CD4-positive, alpha-beta T cell treated with Interleukin-17A for 1 hour (primary cell): ENCODE data around the gene TRAPPC11.
A peak's percentile ranks its signal among the peaks of the same experiment; 100 is the strongest.

Source experiments
- DNase-seq: peaks from one replicate; pipeline ENCODE4 v3.0.0-alpha.2; 2020

The TRAPPC11 gene

DNA sequence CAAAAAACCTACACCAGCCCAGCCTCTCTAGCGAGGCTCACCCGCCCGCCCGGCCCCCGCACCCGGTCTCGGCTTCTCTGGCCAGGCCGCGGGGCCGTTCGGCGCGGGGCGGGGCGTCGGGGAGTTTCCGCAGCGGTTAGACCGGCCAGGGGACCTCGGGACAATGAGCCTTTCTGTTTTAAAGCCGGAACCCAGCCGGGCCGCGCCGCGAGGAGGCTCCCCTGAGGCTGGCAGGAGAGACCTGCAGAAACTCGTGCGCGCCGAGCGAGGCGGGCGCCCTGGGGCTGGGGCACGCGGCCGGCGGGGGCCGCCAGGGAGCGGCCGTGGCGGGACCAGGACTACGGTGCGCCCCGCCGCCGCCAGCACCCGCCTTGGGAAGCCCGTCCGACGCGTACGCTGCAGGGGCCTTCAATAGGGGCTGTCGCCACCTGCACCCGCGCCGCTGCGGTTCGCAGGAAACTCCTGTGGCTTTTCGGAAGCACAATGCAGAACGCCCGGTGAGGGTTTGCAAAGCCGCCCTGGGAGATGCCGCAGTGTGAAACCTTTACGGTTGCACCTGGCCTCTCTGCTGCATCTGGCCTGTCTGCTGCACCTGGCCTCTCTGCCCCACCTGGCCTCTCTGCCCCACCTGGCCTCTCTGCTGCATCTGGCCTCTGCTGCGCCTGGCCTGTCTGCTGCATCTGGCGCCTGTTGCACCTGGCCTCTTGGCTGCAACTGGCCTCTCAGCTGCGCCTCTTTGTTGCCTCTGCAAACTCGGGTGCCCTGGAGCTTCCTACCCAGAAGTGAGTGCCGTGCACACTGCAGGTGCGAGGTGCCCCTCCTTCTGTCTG is 63.9 kb downstream of the TRAPPC11 start:
- DNase-seq = peak; percentile 38

DNA sequence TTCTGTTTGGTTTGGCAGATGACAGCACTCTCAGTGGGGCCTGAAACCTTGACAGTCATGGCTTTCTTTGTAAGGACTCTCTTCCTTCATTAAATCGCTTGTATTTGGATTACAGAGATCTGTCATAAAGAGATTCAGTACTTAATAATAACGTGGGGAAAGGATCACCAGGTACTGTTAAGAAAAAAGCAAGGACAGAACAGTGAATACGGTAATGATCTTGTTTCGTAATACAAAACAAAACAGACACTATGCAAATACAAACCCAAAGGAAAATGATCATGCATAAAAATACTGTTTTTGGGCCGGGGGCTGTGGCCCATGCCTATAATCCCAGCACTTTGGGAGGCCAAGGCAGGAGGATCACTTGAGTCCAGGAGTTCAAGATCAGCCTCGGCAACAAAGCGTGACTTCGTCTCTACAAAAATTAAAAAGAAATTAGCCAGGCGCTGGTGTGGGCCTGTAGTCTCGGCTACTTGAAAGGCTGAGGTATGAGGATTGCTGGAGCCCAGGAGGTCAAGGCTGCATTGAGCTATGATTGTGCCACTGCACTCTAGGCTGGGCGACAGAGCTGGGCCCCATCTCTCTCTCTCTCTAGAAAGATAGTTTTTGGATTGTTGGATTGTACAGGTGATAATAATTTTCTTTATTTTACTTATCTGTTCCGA is 64.6 kb downstream of the TRAPPC11 start:
- DNase-seq = no peak

DNA sequence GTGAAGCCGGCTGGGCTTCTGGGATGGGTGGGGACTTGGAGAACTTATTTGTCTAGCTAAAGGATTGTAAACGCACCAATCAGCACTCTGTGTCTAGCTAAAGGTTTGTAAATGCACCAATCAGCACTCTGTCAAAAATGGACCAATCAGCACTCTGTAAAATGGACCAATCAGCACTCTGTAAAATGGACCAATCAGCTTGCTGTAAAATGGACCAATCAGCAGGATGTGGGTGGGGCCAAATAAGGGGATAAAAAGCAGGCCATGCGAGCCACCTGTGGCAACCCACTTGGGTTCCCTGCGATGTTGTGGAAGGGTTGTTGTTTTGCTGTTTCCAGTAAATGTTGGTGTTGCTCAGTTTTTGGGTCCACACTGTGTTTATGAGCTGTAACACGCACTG is 66.5 kb downstream of the TRAPPC11 start:
- peak; percentile 14 for DNase-seq

DNA sequence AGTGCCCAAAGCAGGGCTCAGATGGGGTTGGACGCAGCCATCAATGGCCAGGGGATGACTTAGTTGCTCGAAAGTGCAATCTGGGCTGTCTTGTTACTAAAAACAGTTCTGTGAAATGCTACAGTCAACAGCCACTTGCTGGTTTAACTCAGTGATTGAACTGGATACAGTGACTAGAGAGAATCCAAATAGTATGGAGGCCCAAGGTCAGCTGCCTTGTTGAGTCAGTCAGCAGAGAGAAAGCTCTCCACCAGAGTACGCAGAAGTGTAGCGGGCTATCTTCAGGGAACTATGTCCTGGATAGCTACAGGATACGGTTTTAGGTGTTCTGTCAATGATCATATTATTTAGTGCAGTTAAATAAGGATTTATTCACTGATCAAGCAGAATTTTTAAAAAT is 68.4 kb downstream of the TRAPPC11 start:
- no peak for DNase-seq

DNA sequence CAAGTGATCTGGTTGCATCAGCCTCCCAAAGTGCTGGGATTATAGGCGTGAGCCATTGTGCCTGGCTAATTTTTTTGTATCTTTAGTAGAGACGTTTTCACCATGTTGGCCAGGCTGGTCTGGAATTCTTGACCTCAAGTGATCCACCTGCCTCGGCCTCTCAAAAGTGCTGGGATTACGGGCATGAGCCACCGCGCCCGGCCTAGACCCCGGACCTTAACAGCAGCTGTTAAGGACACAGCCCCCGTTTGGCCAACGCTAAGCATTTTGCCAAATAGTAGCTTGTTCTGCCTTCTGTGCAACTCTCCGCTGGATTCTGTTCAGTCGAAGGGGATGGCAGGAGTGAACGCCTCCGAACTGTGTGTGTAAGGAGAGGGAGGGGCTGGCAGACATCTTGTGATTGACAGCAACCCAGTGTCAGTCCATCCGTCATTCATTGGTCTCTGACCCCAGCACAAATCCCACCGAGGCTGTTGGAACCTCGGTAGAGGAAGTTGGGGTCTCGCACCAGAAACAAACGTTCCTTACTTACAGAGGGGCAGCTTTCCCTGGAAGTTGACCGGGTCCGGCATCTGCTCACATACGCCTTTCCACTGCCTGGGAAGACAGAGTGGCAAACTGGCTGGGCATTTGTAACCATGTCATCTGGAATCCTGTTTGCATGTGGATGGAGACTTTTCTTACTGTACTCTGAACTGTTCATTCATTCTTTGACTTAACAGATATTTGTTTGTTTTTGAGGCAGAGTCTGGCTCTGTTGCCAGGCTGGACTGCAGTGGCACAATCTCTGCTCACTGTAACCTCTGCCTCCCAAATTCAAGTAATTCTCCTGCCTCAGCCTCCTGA is 69.4 kb downstream of the TRAPPC11 start:
- no peak for DNase-seq

DNA sequence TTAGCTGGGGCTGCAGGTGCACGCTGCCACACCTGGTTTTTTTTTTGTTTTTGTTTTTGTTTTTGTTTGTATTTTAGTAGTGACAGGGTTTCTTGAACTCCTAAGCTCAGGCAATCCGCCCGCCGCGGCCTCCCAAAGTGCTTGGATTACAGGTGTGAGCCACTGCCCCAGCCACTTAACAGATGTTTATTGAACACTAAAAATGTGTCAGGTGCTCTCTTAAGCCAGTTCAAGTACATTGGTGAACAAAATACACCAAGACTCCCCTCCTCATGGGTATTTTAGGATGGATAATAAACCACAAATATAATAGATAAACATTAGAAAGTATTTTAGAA is 69.9 kb downstream of the TRAPPC11 start:
- DNase-seq = no peak

DNA sequence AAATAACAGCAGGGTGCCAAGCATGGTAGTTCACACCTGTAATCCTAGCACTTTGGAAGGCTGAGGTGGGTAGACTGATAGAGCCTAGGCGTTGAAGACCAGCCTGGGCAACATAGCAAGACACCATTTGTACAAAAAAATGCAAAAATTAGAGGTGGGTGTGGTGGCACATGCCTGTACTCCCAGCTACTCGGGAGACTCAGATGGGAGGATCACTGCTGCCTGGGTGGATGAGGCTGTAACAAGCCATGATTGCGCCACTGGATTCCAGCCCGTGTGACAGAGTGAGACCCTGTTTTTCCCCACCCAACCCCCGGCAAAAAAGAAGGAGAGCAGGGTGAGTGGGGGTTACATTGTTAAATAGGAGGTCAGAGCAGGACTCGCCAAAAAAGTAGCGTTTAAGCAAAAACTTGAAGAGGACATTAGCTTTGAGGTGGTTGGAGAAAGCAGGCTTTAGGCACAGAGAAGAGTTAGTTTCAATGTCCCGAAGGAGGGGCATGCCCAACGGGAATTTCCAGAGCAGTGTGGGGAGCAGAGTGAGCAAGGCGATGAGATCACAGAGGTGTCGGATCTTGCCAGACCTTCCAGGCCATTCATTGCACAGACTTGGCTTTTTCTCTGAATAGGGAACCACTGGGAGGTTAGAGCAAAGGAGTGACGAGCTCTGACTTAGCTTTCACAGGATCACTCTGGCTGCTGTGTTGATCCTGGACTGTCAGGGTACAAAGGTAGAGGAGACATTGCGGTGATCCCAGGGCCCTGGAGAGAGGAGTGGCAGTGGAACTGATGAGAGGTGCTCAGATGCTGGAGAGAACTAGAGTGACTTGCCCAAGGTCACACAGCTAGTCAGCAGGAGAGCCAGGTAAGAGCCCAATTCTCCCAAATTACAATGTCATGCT is 70.6 kb downstream of the TRAPPC11 start:
- DNase-seq = no peak

DNA sequence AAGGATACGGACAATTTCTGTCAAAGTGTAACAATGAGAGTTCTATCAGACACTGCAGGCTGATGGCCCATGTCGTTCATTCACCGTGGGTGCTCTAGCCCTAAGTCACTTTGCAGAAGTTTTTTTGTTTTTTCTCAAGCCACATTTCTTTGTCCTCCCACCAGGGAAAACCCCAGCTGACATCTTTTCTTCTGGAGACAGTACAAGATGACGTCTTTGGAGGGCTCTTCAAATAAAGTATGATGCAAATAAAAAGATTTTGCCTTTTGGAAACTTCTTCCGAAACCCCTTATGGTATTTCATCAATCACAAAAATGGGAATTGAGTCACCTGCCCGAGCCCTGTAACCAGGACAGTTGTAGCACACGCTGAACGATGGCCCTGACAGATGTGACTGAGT is 73.2 kb downstream of the TRAPPC11 start:
- no peak for DNase-seq

DNA sequence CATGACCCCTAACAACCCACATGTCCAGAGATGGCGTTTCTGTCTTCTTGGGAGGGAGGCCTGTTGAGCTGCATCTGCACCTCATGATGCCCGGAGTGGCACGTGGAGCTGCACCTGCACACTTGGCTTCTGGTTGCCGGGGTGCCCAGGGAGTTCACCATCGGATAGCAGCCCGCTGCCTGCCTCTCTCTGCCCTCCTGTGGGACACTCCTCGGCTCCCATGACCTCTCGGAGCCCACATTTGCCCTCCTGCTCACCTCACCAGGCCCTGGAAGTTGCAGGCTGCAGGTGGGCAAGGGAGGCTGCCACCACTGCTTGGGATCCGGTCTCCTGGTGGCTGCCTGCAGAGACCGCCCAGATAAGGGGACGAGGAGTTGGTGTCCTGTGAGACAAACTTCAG is 74.1 kb downstream of the TRAPPC11 start:
- no peak for DNase-seq

DNA sequence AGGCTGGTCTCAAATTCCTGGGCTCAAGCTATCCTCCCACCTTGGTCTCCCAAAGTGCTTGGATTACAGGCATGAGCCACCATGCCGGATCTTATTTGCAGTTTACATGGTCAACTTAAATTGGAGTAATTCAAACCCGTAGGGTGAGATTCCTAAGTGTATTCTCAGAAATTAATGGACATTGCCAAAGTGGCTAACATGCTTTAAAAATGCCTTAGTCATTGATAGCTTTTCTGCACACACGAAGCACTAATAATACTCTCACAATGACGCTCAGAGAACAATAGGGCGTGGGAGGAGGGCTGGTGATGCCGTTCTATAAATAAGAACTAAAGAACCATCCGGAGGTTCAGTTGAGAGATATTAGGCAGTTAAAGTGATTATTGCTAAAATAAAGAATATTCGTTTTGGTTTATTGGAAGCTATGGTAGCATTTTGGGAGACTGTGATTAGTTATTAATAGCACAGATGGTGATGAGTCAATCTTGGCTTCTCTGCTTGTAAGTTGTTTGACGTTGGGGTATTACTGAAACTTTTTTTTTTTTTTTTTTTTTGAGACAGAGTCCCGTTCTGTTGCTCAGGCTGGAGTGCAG is 79.1 kb downstream of the TRAPPC11 start:
- no peak for DNase-seq

DNA sequence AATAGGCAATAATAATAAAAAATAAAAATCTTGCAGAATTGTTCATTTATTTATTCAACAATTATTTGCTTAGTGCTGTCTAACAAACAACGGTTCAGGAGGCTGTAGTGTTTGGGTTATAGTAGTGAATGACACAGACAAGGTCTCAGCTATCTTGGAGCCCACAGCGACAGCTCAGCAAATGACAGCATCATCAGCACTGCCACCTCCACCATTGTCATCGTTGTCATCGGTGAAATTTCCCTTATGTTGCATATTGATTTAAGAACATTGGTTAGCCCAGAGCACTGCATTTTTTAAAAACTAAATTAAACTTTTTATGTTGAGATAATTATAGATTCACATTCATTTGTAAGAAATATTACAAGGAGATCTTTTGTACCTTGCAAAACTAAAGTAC is 79.9 kb downstream of the TRAPPC11 start:
- no peak for DNase-seq

DNA sequence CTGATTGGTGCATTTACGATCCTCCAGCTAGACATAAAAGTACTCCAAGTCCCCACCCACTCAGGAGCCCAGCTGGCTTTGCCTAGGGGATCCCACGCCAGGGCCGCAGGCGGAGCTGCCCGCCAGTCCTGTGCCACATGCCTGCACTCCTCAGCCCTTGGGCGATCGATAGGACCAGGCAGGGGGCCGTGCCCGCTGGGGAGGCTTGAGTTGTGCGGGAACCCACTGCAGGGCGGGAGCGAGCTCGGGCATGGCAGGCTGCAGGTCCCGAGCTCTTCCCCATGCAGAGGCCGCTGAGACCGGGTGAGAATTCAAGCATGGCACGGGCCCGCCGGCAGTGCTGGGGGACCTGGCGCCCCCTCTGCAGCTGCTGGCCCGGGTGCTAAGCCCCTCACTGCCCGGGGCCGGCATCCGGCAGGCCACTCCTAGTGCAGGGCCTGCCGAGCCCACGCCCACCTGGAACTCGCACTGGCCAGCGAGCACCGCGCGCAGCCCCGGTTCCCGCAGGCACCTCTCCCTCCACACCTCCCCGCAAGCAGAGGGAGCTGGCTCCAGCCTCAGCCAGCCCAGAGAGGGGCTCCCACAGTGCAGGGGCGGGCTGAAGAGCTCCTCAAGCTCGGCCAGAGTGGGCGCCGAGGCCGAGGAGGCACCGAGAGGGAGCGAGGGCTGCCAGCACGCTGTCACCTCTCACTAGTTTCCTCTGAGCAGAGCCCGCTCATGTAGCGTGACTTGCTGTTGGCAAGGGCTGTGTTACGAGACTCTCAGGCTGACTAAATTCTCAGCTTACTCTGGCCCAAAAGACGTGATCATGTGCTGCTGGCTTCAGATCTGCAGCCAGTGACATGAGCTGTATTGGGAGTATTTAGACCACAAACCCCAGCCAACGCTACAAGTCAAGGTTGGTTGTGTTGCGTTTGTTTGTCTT is 87.5 kb downstream of the TRAPPC11 start:
- DNase-seq = no peak

DNA sequence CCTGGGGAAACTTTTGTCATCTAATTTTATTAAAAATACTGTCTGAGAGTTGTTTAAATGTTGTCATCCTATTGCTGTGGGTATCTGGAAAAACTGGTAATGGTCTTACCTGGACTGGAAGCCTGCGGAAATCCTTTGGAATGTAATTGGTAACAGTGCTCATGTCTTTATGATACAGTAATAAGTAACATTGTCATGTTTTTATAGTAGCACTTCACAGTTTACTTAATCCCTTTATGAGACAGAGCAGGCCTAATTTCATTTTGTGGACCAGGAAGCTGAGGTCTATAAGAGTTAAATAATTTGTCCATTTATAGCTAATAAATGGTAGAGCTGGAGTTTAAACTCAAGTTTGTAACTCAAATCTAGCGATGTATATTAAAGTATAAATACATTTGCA is 88.3 kb downstream of the TRAPPC11 start:
- no peak for DNase-seq

DNA sequence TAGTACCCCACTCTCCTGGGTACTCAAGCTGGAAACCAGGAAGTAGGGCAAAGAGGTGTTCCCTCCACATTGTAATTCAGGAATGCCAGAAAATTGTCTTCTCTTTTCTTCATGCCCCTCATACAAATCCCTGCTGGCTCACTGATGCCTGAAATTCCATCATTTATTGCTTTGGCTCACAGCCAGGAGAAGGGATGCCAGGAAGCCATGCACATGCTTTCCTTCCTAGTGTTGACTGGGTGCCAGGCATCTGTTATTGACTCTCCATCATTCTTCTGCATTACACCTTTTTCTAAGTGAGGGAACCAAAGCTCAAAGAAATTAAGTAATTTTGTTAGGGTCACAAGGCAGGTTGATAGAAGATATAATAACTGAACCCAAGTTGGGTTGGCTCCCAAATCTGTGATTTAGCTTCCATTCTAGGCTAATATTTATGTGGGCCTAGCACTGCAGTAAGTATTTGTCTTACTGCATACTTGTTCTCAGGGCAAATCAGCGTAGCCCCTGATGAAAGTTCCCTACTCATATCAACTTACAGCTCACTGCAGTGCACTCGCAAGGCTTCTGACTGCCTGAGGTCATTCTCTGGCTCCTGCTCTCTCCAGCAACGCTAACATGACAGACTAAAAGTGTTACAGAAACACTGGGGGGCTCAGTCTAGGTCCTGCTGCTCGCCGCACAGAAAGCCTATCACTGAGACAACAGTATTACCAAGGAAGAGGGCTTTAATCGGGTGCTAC is 89.0 kb downstream of the TRAPPC11 start:
- DNase-seq = no peak

DNA sequence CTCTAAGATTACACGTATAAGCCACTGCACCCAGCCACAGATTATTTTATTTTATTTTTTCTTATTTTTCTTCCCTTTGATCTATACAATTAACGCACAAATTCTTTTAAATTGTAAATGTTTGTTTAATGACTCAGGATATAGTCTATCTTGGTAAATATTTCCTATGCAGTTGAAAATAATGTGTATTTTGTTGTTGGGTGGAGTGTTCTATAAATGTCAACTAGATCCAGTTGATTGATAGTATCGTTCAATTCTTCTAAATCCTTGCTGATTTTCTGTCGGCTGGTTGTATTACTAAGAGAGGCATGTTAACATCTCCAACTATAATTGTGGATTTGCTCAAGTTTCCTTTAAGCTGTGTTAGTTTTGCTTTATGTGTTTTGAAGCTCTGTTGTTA is 92.0 kb downstream of the TRAPPC11 start:
- DNase-seq = no peak

DNA sequence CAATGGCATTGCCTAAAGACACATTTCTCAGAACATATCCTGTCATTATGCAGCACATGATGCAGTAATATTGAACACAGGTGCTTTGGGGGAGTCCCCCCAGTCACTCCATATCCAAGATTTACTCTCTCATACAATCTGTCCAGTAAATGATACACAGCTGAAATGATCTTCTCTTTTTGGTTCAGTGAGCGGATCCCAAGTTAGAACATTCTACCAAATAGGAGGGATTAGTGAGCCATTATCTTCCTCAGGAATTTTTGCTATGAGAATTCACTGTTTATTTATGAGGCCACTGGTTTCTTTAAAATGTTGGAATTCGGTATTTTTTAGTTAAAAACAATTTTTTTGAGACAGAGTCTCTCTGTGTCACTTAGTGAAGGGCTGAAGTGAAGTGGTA is 96.5 kb downstream of the TRAPPC11 start:
- DNase-seq = no peak

DNA sequence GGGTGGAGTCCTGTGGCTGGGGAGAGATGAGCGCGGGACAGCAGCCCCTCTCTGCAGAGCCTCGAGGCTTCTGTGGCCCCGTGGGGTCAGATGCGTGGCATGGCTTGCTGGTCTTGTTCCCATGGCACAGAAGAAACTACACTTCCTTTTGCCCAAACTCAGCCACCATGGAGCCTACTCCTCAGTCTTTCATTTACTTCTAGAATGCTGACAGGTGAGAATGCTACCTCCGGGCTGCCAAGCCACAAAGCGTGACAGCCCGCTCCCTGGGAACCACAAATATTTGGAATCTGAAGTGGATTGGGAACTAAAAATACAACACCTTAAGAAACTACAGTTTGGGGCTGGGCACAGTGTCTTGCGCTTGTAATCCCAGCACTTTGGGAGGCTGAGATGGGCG is 98.0 kb downstream of the TRAPPC11 start:
- no peak for DNase-seq

DNA sequence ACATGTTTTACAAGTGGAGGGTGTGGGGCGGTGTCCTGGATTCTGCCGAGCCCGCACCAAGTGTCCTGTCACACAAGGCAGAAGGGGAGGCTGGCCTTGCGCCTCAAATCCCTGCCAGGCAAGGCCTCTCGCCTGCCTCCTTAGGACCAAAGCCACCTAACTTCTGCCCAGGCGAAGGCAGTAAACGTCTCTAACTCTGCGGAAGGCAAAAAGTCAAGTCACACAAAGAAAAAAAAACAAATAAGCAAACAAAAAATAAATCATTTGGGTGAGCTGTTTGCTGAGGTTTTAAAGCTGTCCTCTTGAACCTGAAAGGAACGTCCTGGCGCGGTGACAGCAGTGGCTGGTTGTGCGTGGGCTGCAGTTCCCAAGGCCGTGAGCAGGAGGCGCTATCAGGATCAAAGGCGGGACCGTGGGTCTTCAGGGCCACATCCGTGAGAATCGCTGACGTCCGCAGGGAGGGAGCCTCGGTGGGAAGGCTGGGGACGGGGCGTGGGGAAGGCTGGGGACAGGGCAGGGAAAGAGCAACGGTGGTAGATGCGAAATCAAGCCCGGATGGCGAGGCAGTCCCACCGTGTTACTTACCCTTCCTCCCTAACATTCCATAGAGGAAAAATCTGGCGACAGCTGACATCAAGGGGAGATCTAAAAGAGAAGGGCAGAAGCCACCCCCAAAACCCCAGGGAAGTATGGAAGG is 99.1 kb downstream of the TRAPPC11 start:
- DNase-seq = no peak

DNA sequence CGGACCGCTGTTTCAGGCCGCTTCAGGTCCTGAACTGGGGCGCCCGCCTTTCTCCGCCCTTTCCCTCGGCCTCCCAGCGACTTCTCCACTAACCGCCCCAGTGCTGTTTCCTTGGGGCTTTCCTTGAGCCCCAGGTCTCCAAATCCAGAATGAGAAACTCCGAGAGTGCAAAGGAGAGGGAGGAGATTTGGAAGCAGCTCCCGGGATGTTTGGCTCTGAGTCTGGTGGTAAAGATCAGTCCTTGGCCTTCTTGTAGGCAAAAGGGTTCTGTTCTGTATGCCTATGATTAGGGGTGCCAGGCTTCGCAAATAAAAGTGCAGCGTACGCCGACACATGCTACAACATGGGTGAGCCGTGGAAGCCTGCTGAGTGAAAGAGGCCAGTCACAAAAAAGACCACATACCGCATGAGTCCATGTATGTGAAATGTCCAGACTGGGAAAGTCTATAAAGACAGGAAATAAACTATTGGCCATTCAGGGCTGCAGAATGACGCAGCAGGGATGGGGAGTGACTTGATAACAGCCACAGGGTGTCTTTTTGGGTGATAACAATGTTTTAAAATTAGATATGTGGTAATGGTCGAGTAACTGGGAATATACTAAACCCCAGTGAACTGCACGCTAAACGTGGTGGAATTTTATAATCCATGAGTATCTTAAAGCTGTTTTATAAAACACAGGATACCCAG is 99.8 kb downstream of the TRAPPC11 start:
- DNase-seq = no peak
